GM18511 (cell line): ENCODE data around the gene ADRA2B.

Experiments
- ATAC-seq: cut with Tn5 transposase; IDR thresholded peaks from one replicate; pipeline ENCODE4 v1.9.1; 2021; ENCODE audit warnings: mild to moderate bottlenecking, moderate library complexity; ENCODE audit not compliant: unreplicated experiment

The ADRA2B gene

DNA sequence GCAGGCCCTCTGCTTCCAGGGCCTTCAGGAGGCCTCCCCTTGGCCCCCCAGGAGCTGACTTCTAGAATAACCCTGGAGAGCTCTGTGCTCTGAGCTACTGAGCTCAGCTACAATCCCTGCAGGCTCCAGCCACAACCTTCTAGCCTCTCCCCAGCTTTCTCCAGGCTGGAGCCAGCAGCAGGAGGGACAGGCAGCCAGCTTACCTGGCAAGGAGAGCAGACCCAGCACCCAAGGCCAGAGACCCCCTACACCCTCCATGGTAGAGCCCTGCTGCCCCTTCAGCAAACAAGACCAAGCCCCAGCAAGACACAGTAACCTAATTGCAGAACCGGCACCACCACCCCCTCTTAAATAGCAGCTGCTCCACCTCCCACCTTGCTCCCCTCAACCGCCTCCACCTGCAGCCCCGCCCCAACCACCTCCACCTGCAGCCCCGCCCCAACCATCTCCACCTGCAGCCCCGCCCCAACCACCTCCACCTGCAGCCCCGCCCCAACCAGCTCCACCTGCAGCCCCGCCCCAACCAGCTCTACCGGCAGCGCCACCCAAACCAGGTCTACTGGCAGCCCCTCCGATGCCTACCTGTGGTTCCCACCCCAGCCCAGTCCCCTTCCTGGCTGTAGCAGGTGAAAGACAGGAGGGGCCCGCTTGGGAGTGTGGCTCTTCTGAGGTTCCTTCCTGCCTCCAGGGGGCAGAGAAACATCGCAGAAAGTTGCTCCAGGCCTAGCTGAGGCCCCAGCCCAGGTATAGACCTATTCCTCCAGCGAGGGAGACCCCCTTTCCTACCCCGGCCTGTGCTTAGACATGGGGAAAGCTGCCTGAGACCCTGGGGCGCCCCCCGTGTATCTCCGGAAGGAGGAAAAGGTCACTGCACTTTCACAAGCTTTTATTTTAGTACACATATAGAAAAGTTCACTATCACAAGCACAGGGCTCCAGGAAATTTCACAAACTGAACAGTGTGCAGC is 22.1 kb upstream of the ADRA2B start, which contains the start of gene ASTL:
ASTL (minus strand) TSS at position 324 of the 967 bp plus-strand sequence; CDS start at position 258, 66 bp downstream.
- no peak for ATAC-seq

DNA sequence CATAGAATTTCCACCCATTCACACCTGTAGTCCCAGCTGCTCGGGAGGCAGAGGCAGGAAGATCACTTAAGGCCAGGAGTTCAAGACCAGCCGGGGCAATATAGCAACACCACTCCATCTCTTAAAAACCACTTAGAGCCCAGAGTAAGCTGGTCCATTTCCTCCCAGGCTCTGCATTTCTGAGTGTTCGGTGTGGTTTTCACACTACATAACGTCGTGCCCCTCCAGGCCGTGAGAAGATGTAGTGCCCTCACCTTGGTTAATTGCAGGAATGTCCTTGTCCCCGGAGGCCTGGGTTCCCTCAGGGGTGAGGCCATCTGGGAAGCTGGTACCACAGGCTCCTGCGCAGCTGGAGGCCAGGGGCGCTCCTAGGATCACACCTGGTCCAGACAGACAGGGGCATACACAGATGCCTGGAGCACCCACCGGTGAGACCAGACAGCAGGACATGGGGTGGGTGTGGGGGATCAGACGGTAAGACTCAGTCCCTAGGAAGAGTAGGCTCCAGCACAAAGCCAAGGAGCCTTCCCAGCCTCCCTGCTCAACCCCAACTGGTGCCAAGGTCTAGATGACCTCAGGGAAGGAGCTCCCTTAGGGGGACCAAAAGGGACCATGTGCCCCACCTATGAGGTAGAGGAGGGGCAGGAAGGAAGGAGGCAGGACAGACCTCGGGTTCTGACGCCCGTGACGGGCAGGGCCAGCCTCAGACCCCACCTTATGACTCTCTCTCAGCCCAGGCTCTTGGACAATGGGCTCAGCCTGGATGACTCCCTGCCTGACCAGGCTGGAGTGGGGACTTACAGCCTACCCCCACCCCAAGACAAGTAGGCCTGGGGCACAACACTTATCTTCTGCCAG is 21.2 kb upstream of the ADRA2B start:
- ATAC-seq, result no peak

DNA sequence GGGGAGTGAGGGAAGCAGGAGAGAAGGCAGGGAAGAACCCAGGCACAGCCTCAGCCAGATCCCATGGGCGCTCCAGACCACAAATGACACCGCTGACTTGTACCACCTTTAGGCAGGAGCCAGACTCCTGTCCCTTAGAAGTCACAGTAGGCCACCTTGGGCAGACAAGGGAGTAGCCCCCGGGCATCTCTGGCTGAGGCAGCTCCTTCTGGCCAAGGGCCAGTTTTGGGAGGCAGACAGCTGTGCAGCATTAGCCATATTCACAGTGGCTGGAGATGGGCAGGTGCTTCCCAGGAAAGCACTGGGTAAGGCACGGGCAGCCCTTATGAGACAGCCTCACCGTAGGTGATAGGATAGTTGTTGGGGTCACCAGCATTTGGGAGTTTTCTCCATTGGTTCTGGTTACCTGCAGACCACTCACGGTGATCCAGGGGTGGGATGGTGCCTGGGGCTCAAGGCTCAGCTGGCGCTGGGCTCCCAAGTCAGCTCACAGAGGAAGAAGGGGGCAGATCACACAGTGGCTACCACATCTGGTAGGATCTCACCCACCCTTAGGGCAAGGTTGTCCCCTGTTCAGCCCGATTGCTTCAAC is 19.9 kb upstream of the ADRA2B start:
- ATAC-seq, result no peak

DNA sequence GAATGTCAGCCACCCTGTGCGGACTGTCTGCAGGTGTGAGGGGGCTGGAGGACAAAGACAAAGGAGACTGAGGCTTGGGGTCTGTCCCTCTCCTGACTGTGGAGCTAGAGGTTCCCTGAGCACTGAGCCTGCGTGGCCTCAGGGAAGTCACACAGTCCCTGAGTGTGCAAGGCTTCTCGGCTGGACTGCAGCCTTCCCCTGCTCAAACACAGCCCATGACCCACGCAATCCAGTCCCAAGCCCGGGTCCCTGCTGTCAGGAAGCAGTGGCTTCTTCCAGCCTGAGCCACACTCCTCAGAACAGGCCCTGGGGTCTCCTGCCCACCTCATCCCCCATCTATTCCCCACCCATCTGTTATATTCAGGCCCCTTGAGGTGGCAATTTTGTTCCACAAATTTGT is 19.2 kb upstream of the ADRA2B start:
- ATAC-seq, result no peak

DNA sequence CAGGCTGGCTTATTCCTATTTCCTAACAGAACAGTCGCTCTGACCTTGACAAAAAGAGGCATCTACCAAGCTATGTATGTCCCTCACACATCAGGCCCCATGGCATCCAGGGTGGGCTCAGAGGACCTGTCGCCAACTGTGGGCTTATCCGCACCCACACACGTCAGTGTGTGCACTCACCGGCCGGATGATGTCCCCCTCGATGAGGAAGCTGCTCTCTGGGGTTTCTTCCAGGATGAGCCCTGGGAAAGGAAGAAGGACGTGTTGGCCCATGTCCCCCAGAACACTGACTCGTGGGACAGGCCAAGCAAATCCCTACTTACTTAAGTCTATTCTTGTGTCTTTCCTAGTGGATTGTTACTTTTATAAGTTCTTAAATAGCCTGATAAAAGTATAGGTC is 18.8 kb upstream of the ADRA2B start:
- ATAC-seq, result no peak

DNA sequence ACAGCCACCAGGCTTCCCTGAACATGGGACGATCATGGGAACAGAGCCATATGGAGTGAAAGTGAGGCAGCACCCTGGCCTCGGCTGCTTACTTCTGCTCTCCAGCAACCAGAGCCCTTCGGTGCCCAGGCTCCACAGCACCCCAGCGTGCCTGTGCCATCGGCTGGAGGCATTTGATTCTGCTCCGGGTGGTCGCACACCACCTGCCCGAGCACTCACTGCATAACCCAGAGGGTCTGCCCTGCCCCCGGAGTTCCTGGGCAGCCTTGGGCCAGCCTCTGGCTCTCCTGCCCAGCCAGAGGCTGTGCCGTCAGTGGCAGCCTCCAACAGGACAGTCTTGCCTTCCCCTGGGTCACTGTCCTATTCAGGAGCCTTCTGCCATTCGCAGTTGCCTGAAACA is 18.1 kb upstream of the ADRA2B start:
- no peak for ATAC-seq

DNA sequence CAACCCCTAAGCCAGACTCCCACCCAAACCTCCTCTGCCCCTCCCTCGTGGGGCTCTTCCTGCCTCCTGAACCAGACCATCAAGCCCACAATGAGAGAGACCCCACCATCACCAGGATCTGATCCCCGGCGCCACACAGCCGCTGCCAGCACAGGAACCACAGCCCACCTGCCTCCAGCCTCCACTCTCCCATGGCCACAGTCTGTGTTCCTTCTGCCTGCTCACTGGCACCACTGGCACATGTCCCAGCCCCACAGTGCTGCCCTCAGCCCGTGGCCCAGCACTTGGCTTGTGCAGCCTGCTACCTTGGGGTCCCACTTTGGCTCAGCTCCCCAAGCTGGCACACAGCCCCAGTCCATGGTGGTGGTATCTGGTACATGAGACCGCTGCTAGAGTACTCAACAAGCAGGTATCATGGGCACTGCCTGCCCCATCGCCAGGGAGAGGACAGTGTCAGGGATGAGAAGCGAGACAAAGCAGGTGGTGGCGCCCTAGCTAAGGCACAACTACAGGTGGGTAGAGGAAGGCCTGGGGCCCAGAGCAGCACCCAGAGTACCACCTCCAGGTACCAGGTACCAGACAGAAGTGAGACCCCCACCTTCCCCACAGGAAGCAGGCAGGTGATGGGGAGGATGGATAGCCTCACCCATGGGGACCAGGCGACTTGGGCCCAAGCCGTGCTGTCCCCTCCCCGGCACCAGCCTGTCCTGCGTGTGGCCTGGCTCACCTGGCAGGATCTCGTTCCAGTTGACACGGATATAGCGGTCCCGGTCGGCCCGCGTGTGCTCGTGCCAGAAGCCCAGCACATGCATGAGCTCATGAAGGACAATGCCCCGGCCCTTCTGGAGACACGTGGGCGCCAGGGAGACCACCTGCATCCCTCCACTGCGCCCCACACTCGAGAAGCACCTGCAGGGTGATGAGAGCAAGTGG is 15.7 kb upstream of the ADRA2B start:
- no peak for ATAC-seq

DNA sequence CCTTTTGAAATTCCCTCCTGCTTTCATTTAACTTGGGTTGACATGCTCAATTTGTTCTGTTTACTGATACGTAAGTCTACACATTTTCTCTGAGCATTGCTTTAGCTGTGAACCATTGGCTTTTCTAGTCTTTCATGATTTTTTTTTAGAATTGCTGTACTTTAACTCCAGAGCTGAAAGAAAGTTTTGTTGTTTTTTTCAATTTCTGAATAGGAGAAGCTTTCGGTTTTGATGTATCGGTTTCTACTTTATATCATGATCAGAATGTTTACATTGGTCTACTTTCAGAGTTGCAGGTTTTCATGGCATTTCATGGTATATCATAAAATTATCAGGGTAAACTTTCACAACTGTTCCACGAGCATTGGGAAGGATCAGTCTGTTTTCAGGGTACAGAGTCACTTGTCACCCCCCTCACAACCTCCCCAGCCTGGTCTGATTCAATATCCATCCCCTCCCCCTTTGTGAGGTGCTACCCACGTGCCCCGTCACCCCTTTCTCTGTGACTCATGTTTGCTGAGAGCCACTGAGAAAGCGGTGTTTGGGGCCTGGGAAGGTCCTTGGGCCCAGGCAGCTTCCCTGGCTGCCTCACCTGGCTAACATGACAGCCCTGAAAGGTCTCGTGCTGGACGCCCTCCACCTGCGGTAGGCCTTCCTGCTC is 14.9 kb upstream of the ADRA2B start:
- no peak for ATAC-seq

DNA sequence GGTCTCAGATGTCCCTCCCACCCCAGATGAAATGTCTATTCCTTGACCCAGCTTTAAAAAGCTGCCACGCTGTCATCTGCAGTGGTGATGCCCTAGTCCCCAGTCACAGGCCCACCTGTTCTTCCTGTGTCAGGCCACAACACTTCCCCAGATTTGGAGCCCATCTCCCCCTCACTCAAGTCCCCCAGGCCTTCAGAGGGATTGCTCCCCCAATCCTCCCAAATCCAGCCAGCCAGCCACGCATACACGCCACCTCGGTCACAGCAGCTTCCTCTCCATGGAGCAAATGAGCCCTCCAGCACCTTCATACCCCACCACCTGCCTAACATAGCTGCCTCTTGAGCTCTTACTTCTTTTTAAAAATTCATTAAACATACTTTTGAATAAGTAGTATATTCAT is 14.1 kb upstream of the ADRA2B start:
- no peak for ATAC-seq

DNA sequence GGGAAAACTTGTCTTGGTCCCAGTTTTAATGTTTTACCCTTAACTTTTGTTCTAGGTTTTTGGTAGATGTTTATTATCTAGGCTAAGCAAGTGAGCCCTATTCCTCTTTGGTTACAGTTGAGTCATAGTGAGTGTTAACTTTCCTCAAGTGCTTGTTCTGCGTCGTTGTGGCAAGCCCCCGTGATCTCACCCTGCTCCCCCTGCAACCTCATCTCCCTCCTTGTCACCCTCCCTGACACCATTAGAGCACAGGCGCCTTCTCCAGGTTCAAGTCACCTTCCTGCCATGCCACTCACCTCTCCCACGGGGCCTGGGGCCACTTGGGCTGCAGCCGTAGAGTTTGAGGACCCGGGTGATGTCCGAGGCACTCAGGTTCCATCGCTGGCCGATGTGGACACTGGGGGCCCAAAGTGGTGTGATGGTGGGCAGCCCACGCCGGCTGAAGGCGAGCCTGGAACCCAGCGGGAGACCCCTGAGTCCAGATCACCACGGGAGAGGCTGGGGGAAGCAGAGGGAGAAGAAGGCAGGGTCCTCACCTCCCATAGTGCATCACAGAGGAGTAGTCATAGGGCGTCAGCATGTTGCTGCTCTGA is 13.3 kb upstream of the ADRA2B start:
- ATAC-seq, result no peak

DNA sequence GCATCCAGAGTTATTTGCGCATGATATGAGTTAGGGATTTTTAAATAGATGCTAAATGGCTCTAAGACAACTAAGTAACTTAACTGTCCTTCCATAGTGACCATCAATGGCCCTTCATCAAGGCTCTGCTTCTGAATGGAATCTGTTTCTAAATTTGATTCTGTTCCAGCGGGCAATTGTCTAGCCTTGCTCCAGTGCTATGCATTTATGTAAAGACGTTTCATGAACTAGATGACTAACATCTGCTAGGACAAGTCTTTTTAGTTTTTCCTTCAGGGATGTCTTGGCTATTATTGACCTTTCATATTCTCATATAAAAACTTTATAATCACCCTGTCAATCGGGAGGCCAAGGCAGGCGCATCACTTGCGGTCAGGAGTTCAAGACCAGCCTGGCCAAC is 12.1 kb upstream of the ADRA2B start:
- ATAC-seq, result no peak

DNA sequence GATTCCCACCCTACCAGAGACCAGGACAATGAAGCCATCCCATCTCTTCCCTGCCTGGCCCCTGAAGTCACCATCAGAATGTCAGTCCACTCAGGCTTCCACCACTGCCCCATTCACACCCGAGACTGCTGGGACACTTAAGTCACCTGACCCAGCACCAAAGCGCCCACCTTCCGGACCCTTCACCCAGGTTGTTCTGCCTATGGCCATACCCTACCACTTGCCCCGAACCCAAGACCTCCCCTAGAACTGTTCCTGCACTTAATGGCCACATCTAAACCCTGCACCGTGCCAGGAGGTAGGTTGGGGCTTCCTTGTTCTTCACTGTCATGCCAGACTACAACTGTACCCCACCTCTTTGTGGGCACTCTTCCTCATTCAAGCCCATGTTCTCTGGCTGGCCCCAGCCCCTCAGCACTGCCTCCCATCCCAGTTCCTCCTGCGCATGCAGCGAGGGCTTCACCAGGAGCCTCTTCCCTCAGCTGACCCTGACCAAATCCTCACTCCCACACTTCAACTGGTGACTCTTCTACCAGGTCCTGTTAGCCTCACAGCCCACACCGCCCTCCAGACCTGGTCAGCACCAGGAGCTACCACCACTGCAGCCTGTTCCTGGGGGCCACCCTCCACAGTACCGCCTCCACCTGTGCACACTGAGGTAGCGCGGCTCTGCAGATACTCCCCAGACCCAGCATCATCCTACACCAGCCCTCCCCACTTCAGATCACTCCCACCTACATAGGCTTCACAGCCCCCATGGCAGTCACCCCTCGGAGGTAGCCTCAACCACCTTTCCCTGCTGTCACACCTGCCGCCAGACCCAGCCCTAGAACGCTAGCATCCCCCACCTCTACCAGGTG is 8.3 kb upstream of the ADRA2B start:
- ATAC-seq, result no peak

DNA sequence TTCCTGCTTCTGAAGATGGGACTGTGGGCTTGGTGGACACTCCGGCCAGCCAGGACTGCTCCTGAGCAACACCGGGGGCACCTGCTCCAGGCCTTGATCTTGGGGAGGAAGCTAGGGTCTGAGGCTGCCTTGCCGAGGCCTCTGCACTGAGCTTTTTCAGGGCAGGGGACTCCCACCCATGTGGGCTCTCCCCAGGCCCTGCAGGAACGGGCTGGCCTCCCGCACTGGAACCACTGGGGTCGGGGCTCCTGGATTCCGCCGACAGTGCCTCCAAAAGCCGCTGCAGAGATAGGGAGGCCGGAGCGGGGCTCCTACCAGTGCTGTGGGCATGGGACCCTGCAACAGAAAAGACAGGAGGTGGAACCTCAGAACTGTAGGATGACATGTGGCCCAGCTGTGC is 7.6 kb upstream of the ADRA2B start:
- no peak for ATAC-seq

DNA sequence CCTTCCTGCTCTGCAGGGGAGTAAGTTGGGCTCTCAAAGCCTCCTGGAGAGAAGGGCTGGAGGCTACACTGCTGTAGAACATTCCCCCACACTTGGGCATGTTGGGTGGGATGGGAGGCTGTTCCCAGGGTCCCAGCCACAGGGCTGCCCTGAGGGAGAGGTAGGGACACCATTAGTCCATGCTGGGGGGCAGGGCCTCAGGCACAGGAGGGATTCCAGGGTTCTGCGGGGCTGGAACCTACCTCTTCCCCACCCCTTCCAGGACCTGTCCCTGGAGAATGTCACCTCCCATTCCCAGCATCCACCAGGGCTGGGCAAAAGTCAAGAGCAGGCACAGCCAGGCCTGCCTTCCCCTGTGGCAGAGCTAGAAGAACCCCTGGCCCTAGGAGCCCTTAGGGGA is 6.9 kb upstream of the ADRA2B start:
- ATAC-seq, result no peak

DNA sequence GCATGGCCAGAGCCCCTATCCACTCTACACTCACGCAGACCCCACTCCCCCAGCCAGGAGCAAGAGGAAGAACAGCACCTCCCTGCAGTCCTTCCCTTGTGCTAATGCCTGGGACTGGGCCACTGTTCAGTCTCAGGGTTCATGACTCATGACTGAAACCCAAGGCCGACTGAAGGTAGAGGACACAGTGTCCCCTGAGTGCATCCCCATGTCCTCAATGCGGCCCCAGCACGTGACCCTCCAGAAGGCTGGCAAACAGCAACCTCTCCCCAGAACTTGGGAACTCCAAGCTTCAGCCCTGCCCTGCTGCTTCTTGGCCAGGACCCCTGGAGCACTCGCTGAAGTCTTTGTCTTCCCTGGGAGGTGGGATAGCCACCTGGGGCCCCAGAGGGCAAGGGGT is 6.0 kb upstream of the ADRA2B start:
- ATAC-seq, result no peak

DNA sequence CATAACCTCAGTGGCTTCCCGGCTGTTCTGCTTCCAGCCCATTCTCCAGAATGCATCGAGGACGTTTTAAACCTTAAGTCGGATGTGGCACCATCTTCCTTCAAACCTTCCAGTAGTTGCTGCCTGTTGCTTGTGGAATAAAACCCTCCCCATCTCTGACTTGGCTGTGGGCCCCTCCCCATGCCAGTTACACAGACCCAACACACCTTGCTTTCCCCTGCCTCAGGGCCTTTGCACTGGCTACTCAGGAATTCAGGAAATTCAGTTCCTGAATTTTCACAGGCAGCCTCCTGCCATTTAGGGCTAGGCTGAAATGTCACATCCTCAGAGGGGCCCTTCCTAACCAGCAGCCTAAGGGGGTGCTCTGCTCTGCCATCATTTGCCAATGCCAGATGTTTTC is 5.0 kb upstream of the ADRA2B start:
- no peak for ATAC-seq

DNA sequence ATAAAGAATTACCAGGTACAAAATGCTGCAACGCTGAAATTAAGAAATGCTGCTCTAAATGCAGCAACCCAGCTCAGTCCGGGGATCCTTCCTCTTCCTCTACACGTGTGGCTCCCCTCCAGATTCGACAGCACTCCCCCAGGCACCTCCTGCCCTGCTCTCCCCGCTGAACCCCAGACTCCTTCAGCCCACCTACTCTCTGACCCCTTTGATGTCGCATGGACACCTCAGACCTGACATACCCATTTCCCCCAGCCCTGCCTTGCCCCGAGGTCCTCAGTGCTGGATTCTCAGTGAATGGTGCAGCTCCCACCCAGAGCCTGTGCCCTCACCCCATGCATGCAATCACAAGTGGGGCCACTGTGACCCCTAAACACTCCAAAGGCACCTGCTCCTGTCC is 4.6 kb upstream of the ADRA2B start:
- no peak for ATAC-seq

DNA sequence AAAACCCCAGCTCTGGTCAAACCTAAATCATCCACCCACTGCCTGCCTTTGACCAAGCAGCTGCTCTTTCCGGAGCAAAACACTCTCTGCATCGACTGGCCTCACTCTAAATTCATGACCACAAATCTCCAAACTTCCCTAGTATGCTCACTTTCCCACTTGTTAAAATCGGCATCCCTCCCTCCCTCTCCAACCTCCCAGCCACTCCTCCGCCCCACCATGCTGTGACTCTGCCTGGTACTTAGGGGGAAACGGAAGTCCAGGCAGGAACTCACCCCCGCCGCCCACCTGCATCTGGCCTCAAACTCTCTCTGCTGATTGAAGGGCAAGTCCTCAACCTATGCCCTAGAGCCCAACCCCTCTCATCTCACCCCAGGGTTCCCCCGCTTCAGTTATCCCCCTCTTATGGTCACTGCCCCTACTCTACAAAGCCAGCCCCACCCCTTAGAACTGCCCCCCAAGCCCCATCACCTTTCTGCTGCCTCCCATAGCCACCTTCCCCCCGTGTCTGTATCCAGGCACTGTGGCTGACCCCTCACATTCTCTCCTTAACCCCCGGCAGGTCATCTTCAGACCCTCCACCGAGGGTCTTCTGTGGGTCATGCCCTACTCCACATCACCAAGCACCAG is 3.8 kb upstream of the ADRA2B start:
- no peak for ATAC-seq
